ES-I3 (cell line): Measurements from ENCODE around the gene SH3PXD2B.

Source experiments
- H3K36me3 ChIP-seq: 2 replicates; pipeline ENCODE4 v1.6.1; 2013; ENCODE audit warnings: mild to moderate bottlenecking, low read length, control low read depth, moderate library complexity; ENCODE audit not compliant: insufficient read depth
- H3K4me1 ChIP-seq: 2 replicates; pipeline ENCODE4 v1.6.1; 2013; ENCODE audit warnings: mild to moderate bottlenecking, control low read depth, low read length; ENCODE audit not compliant: insufficient read depth
- H3K9ac ChIP-seq: 2 replicates; pipeline ENCODE4 v1.6.1; 2013; ENCODE audit warnings: low read depth, mild to moderate bottlenecking, low read length, moderate library complexity
- H3K9me3 ChIP-seq: 2 replicates; pipeline ENCODE4 v1.6.1; 2013; ENCODE audit warnings: mild to moderate bottlenecking, low read length, moderate library complexity; ENCODE audit not compliant: control insufficient read depth, insufficient read depth

Gene SH3PXD2B

GRCh38 chr5:172442592-172442991 is 11.7 kb downstream of the SH3PXD2B start:
- Histone ChIP-seq H3K36me3 (no peaks in the 10 kb centered on the region), H3K4me1 (peaks cover 10% of the 10 kb centered on the region), H3K9ac (no peak overlapping the region), H3K9me3 (no peaks in the 10 kb centered on the region)

GRCh38 chr5:172441262-172441751 is 13.0 kb downstream of the SH3PXD2B start:
- H3K4me1 ChIP-seq: peaks cover under 1% of the 10 kb centered on the region; the same call in 1 of the 2 replicates
- H3K36me3 ChIP-seq: no peaks in the 10 kb centered on the region

GRCh38 chr5:172440486-172440885 is 13.8 kb downstream of the SH3PXD2B start:
- no peaks in the 10 kb centered on the region for H3K4me1 ChIP-seq
- H3K9ac ChIP-seq: no peak overlapping the region
- no peaks in the 10 kb centered on the region for H3K9me3 ChIP-seq
- H3K36me3 ChIP-seq: 0 out of 2 replicates have a peak, but pooled peaks cover 2% of the 10 kb centered on the region

More at GRCh38 chr5:172441262-172441751, 13.0 kb downstream of the SH3PXD2B start:
- Histone ChIP-seq H3K9ac (no peak overlapping the region), H3K9me3 (no peaks in the 10 kb centered on the region)

GRCh38 chr5:172439785-172440477 is 14.4 kb downstream of the SH3PXD2B start:
- H3K9me3 ChIP-seq: no peaks in the 10 kb centered on the region
- no peak overlapping the region for H3K9ac ChIP-seq
- no peaks in the 10 kb centered on the region for H3K4me1 ChIP-seq

GRCh38 chr5:172438319-172438668 is 16.0 kb downstream of the SH3PXD2B start:
- Histone ChIP-seq H3K4me1 (no peaks in the 10 kb centered on the region), H3K36me3 (0 out of 2 replicates have a peak, but pooled peaks cover 2% of the 10 kb centered on the region), H3K9me3 (no peaks in the 10 kb centered on the region), H3K9ac (no peak overlapping the region)

More at GRCh38 chr5:172439785-172440477, 14.4 kb downstream of the SH3PXD2B start:
- 0 out of 2 replicates have a peak, but pooled peaks cover 2% of the 10 kb centered on the region for H3K36me3 ChIP-seq

- Histone ChIP-seq H3K9ac (no peak overlapping the region), H3K4me1 (no peaks in the 10 kb centered on the region), H3K36me3 (0 out of 2 replicates have a peak, but pooled peaks cover 2% of the 10 kb centered on the region), H3K9me3 (no peaks in the 10 kb centered on the region)
Measured at GRCh38 chr5:172437445-172438318, 16.6 kb downstream of the SH3PXD2B start.

- no peaks in the 10 kb centered on the region for H3K4me1 ChIP-seq
- H3K9ac ChIP-seq: no peak overlapping the region
Measured at GRCh38 chr5:172436879-172437369, 17.4 kb downstream of the SH3PXD2B start.

GRCh38 chr5:172436078-172436878 is 18.0 kb downstream of the SH3PXD2B start:
- Histone ChIP-seq H3K9ac (no peak overlapping the region), H3K36me3 (peaks cover 6% of the 10 kb centered on the region; the same call in 1 of the 2 replicates), H3K9me3 (no peaks in the 10 kb centered on the region), H3K4me1 (no peaks in the 10 kb centered on the region)

More at GRCh38 chr5:172436879-172437369, 17.4 kb downstream of the SH3PXD2B start:
- Histone ChIP-seq H3K36me3 (peaks cover 6% of the 10 kb centered on the region; the same call in 1 of the 2 replicates), H3K9me3 (no peaks in the 10 kb centered on the region)

GRCh38 chr5:172435362-172436077 is 18.8 kb downstream of the SH3PXD2B start:
- no peaks in the 10 kb centered on the region for H3K4me1 ChIP-seq
- no peaks in the 10 kb centered on the region for H3K9me3 ChIP-seq
- H3K9ac ChIP-seq: no peak overlapping the region
- peaks cover 6% of the 10 kb centered on the region for H3K36me3 ChIP-seq

GRCh38 chr5:172434251-172434650 is 20.1 kb downstream of the SH3PXD2B start:
- H3K4me1 ChIP-seq: no peaks in the 10 kb centered on the region
- no peaks in the 10 kb centered on the region for H3K9me3 ChIP-seq
- H3K36me3 ChIP-seq: peaks cover 6% of the 10 kb centered on the region
- H3K9ac ChIP-seq: no peak overlapping the region

- H3K9ac ChIP-seq: no peak overlapping the region
- no peaks in the 10 kb centered on the region for H3K4me1 ChIP-seq
- peaks cover 6% of the 10 kb centered on the region for H3K36me3 ChIP-seq
- H3K9me3 ChIP-seq: no peaks in the 10 kb centered on the region
Measured at GRCh38 chr5:172433513-172433912, 20.8 kb downstream of the SH3PXD2B start.

GRCh38 chr5:172433071-172433470 is 21.3 kb downstream of the SH3PXD2B start:
- H3K9ac ChIP-seq: no peak overlapping the region
- H3K36me3 ChIP-seq: peaks cover 6% of the 10 kb centered on the region
- no peaks in the 10 kb centered on the region for H3K9me3 ChIP-seq
- H3K4me1 ChIP-seq: no peaks in the 10 kb centered on the region

- no peak overlapping the region for H3K9ac ChIP-seq
- H3K36me3 ChIP-seq: peaks cover 4% of the 10 kb centered on the region
- no peaks in the 10 kb centered on the region for H3K9me3 ChIP-seq
- H3K4me1 ChIP-seq: no peaks in the 10 kb centered on the region; the same call in 1 of the 2 replicates
Measured at GRCh38 chr5:172430354-172430753, 24.0 kb downstream of the SH3PXD2B start.
